T-helper 2 cell treated with Interferon-gamma antibody and Interleukin-4, amounts not matched to agents 100 ng/mL and 5 ng/mL, for 36 hours (primary cell): ENCODE results near the gene PPCDC. TPM values are rescaled to one million over a fixed set of nuclear protein-coding genes. Genes with fewer than 3 reads are reported as not detected.

Experiments used
- intact Hi-C: fragments of 100-400 bp; cut with micrococcal nuclease; formaldehyde crosslinking; loops from one replicate; pipeline ENCODE4 v1.15.1; 2023
- total RNA-seq: library from RNA; stranded (reverse); gene quantifications from 2 replicates; pipeline ENCODE4 v1.2.3, GENCODE V29; 2022

PPCDC gene
- total RNA-seq, 1 donor from 2014 or later: 50.4 TPM

GRCh38 chr15:75042730-75043508 is 19.5 kb downstream of the PPCDC start:
- intact Hi-C loops: loop anchor here (1.0 to 2.0 kb wide), 3 partner anchors 24 to 159 kb away; no protein-coding TSS in a partner anchor

GRCh38 chr15:75043509-75044257 is 20.3 kb downstream of the PPCDC start:
- intact Hi-C loops: loop anchor here (1.0 to 2.0 kb wide), 3 partner anchors 23 to 159 kb away; no protein-coding TSS in a partner anchor

- intact Hi-C loops: no loop called here
Observed at GRCh38 chr15:75044258-75044878, 21.0 kb downstream of the PPCDC start.

GRCh38 chr15:75045332-75046015 is 22.1 kb downstream of the PPCDC start:
- intact Hi-C loops: no loop called here

- intact Hi-C loops: no loop called here
Observed at GRCh38 chr15:75048394-75048793, 25.0 kb downstream of the PPCDC start.

- intact Hi-C loops: no loop called here
Observed at GRCh38 chr15:75049392-75049791, 26.0 kb downstream of the PPCDC start.

- intact Hi-C loops: no loop called here
Observed at GRCh38 chr15:75050283-75050682, 26.9 kb downstream of the PPCDC start.

GRCh38 chr15:75051191-75051608 is 27.8 kb downstream of the PPCDC start:
- intact Hi-C loops: no loop called here

- intact Hi-C loops: no loop called here
Observed at GRCh38 chr15:75051711-75052110, 28.3 kb downstream of the PPCDC start.

GRCh38 chr15:75052972-75053747 is 29.8 kb downstream of the PPCDC start:
- intact Hi-C loops: no loop called here

GRCh38 chr15:75053748-75054125 is 30.3 kb downstream of the PPCDC start:
- intact Hi-C loops: no loop called here

GRCh38 chr15:75054172-75054897 is 30.9 kb downstream of the PPCDC start:
- intact Hi-C loops: no loop called here

- intact Hi-C loops: no loop called here
Observed at GRCh38 chr15:75056036-75056435, 32.6 kb downstream of the PPCDC start.

- intact Hi-C loops: no loop called here
Observed at GRCh38 chr15:75058127-75058905, 34.9 kb downstream of the PPCDC start.

GRCh38 chr15:75059607-75060006 is 36.2 kb downstream of the PPCDC start:
- intact Hi-C loops: no loop called here

- intact Hi-C loops: no loop called here
Observed at GRCh38 chr15:75061272-75061671, 37.9 kb downstream of the PPCDC start.

- intact Hi-C loops: no loop called here
Observed at GRCh38 chr15:75062706-75063105, 39.3 kb downstream of the PPCDC start.

GRCh38 chr15:75063338-75063737 is 39.9 kb downstream of the PPCDC start:
- intact Hi-C loops: no loop called here

- intact Hi-C loops: no loop called here
Observed at GRCh38 chr15:75063889-75064288, 40.5 kb downstream of the PPCDC start.
